G401 (cell line): ENCODE results near the gene TMEM229A. TPM values are rescaled to one million over a fixed set of nuclear protein-coding genes. Genes with fewer than 3 reads are reported as not detected.
A peak's percentile ranks its signal among the peaks of the same experiment; 100 is the strongest.
"Not testable (repeated sequence)": the region's sequence is repeated elsewhere in the genome, so short reads cannot be mapped to it uniquely, and the experiment has no call there.

Source experiments
- DNase-seq: peaks from one replicate; pipeline ENCODE4 v3.0.0-alpha.2; 2015; ENCODE audit warnings: low spot score
- in situ Hi-C: cut with HindIII; loops from 2 replicates; pipeline ENCODE4 v1.10.0; 2016; ENCODE audit warnings: low sequenced_read_pairs, mixed read lengths
- total RNA-seq: library from RNA; depleted of rRNA; stranded (reverse); fragments of >200 nt; shearing (Covaris generic); gene quantifications from 2 replicates; pipeline ENCODE4 v1.2.3, GENCODE V29; 2014

TMEM229A gene
- total RNA-seq, 1 experiment from 2014 or later: not detected

GRCh38 chr7:124033807-124034753 is 1.2 kb upstream of the TMEM229A start:
- in situ Hi-C loops: no loop called here
- peak; percentile 10 for DNase-seq

- DNase-seq: peak; percentile 70
- in situ Hi-C loops: no loop called here
Observed at GRCh38 chr7:124033095-124033806, 384 bp upstream of the TMEM229A start.

DNA sequence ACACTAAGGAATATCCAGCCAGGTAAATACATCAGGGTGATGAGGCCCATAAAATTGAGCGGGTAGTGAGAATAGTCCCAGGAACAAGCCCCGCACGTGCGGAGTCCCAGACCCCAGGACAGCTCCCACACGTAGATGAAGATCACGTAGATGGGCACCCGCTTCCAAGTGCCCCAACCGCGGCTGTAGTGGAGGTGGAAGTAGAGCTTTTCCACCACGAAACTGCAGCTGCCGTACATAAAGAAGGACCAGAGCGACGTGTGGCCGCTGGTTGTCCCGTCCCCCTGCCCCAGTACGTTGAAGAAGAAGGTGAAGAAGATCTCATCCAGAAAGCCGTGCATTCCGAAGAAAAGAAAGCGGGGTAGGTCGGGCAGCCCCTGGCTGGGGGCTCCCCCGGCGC is 948 bp downstream of the TMEM229A start:
- in situ Hi-C loops: no loop called here
- peak; percentile 32 for DNase-seq

- DNase-seq: no peak
- in situ Hi-C loops: no loop called here
Observed at GRCh38 chr7:124031406-124031805, 1.5 kb downstream of the TMEM229A start.

DNA sequence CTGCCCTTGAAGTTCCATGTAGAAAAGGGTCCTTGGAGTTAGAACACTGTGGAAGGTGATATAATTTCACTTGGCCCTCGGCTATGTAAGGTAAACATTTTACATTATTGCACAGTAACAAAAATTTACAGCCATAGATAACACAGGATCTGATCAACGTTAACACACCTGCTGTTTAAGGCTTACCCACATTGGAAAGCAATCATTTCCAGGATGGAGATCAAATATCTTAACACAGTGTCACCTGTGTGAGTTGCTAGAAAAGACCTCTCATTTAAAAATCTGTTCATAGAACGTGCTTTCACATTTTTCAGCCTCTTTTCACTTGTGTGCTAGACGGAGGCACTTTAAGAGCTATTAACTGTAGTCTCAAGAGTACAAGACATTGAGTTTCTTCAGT is 1.9 kb downstream of the TMEM229A start:
- in situ Hi-C loops: no loop called here
- no peak for DNase-seq

GRCh38 chr7:124029396-124030188 is 3.3 kb downstream of the TMEM229A start:
- in situ Hi-C loops: no loop called here
- no peak for DNase-seq

DNA sequence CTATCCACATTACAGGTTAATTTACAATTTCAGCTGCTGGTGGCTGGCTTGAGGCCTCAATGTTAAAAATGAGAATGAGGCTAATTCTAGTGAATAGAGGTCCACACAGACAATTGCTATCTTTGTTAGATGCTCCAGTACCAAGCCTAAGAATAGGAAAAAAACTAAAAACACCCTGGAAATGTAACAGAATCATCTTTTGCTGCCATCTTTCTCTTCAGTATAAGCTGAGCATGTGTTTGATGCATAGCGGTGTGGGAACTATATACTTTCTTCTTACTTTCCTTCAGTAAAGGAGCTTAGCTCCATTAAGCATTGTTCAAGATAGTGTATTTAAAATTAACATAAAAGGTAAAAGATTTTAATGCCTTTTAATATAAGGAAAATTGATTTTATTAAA is 5.6 kb downstream of the TMEM229A start:
- DNase-seq: no peak
- in situ Hi-C loops: no loop called here

DNA sequence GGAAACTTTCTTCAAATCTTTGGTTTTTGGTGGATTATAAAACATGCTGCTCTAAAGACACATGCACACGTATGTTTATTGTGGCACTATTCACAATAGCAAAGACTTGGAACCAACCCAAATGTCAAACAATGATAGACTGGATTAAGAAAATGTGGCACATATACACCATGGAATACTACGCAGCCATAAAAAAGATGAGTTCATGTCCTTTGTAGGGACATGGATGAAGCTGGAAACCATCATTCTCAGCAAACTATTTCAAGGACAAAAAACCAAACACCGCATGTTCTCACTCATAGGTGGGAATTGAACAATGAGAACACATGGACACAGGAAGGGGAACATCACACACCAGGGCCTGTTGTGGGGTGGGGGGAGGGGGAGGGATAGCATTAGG is 8.5 kb downstream of the TMEM229A start:
- DNase-seq, in situ Hi-C loops: not testable (repeated sequence)

- in situ Hi-C loops: no loop called here
- no peak for DNase-seq
Observed at GRCh38 chr7:124022551-124022950, 10.3 kb downstream of the TMEM229A start.

GRCh38 chr7:124020060-124020459 is 12.8 kb downstream of the TMEM229A start:
- in situ Hi-C loops: no loop called here
- no peak for DNase-seq

- no peak for DNase-seq
- in situ Hi-C loops: no loop called here
Observed at GRCh38 chr7:124013306-124013705, 19.6 kb downstream of the TMEM229A start.

- in situ Hi-C loops: no loop called here
- no peak for DNase-seq
Observed at GRCh38 chr7:124012864-124013263, 20.0 kb downstream of the TMEM229A start.

DNA sequence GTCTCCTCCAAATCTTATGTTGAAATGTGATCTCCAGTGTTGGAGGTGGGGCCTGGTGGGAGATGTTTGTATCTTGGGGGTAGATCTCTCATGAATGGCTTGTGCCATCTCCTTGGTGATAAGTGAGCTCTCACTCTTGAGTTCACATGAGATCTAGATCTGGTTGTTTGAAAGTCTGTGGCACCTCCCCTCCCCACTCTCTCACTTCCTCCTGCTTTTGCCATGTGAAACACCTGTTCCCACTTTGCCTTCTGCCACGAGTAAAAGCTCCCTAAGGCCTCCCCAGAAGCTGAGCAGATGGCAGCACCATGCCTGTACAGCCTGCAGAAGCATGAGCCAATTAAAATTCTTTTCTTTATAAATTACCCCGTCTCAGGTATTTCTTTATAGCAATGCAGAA is 23.5 kb downstream of the TMEM229A start:
- in situ Hi-C loops: no loop called here

DNA sequence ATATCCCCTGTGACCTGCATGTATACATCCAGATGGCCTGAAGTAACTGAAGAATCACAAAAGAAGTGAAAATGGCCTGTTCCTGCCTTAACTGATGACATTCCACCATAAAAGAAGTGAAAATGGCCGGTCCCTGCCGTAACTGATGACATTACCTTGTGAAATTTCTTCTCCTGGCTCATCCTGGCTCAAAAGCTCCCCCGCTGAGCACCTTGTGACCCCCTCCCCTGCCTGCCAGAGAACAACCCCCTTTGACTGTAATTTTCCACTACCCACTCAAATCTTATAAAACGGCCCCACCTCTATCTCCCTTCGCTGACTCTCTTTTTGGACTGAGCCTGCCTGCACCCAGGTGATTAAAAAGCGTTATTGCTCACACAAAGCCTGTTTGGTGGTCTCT is 24.6 kb downstream of the TMEM229A start:
- in situ Hi-C loops, DNase-seq: not testable (repeated sequence)

More for the DNA sequence above, 23.5 kb downstream of the TMEM229A start:
- no peak for DNase-seq

- no peak for DNase-seq
- in situ Hi-C loops: no loop called here
Observed at GRCh38 chr7:123999703-124000102, 33.2 kb downstream of the TMEM229A start.

GRCh38 chr7:123998921-123999320 is 33.9 kb downstream of the TMEM229A start:
- DNase-seq: no peak
- in situ Hi-C loops: no loop called here

DNA sequence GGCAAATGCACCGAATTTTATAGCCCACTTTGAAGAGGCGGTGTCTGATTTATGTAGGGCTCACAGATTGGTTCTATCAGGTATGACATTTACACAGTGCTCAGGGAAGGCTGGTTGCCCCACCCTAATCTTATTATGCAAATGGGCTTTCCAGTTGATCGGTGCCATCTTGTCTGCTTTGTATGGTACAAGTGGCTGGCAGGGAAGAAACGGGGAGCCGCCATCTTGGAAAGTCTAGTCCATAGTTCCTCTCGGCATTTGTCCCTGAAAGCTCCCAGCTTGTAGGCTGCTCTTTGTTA is 36.6 kb downstream of the TMEM229A start:
- DNase-seq: no peak
- in situ Hi-C loops: no loop called here

GRCh38 chr7:123995617-123996326 is 37.1 kb downstream of the TMEM229A start:
- DNase-seq: no peak
- in situ Hi-C loops: no loop called here

GRCh38 chr7:123994449-123994848 is 38.4 kb downstream of the TMEM229A start:
- no peak for DNase-seq
- in situ Hi-C loops: no loop called here
